Activated CD4-positive, alpha-beta T cell treated with anti-CD3 and anti-CD28 coated beads, Interleukin-2, amount 10 ng/mL, durations not matched to agents 24 days and 14 days (primary cell): ENCODE results near the gene DLG2. TPM values are rescaled to one million over a fixed set of nuclear protein-coding genes. Genes with fewer than 3 reads are reported as not detected.

Experiments
- DNase-seq: peaks from one replicate; pipeline ENCODE4 v3.0.0; 2022
- H3K27ac Mint-ChIP-seq: one replicate; pipeline ENCODE4 v1.8.0; 2022; ENCODE audit warnings: mild to moderate bottlenecking, mixed read lengths
- H3K27me3 Mint-ChIP-seq: one replicate; pipeline ENCODE4 v1.8.0; 2022; ENCODE audit warnings: mixed read lengths
- H3K36me3 Mint-ChIP-seq: one replicate; pipeline ENCODE4 v1.8.0; 2022; ENCODE audit warnings: low read depth, mild to moderate bottlenecking, mixed read lengths
- H3K4me1 Mint-ChIP-seq: one replicate; pipeline ENCODE4 v1.8.0; 2021; ENCODE audit warnings: mixed read lengths
- H3K4me3 Mint-ChIP-seq: one replicate; pipeline ENCODE4 v1.8.0; 2022; ENCODE audit warnings: mild to moderate bottlenecking, moderate library complexity, mixed read lengths
- H3K9me3 Mint-ChIP-seq: one replicate; pipeline ENCODE4 v1.8.0; 2021; ENCODE audit warnings: mixed read lengths
- intact Hi-C: fragments of 100-400 bp; cut with micrococcal nuclease; formaldehyde crosslinking; loops from one replicate; pipeline ENCODE4 v1.15.1; 2023
- total RNA-seq: library from RNA; stranded (reverse); gene quantifications from 2 replicates; pipeline ENCODE4 v1.2.3, GENCODE V29; 2022

DLG2 gene
- total RNA-seq, 1 donor from 2014 or later: 1.0 TPM

GRCh38 chr11:83922318-83922717 lies 1704.8 kb downstream of the DLG2 start:
- no peak overlapping the region for H3K4me3 Mint-ChIP-seq
- no peaks in the 10 kb centered on the region for H3K27me3 Mint-ChIP-seq
- no peak overlapping the region for H3K27ac Mint-ChIP-seq
- no peaks in the 10 kb centered on the region for H3K4me1 Mint-ChIP-seq
- H3K9me3 Mint-ChIP-seq: no peaks in the 10 kb centered on the region
- no peak for DNase-seq
- H3K36me3 Mint-ChIP-seq: no peaks in the 10 kb centered on the region
- intact Hi-C loops: no loop called here

GRCh38 chr11:83921447-83922192 lies 1705.5 kb downstream of the DLG2 start:
- Mint-ChIP-seq H3K4me1 (no peaks in the 10 kb centered on the region), H3K9me3 (no peaks in the 10 kb centered on the region), H3K36me3 (no peaks in the 10 kb centered on the region), H3K27ac (no peak overlapping the region), H3K4me3 (no peak overlapping the region), H3K27me3 (no peaks in the 10 kb centered on the region)
- no peak for DNase-seq
- intact Hi-C loops: no loop called here

- H3K4me3 Mint-ChIP-seq: no peak overlapping the region
- H3K36me3 Mint-ChIP-seq: no peaks in the 10 kb centered on the region
- no peak overlapping the region for H3K27ac Mint-ChIP-seq
- H3K27me3 Mint-ChIP-seq: no peaks in the 10 kb centered on the region
- intact Hi-C loops: no loop called here
- no peak for DNase-seq
- H3K9me3 Mint-ChIP-seq: no peaks in the 10 kb centered on the region
- no peaks in the 10 kb centered on the region for H3K4me1 Mint-ChIP-seq
These were observed 1708.7 kb downstream of the DLG2 start for GRCh38 chr11:83918476-83918875.

GRCh38 chr11:83914995-83915394 lies 1712.1 kb downstream of the DLG2 start:
- H3K4me1 Mint-ChIP-seq: no peaks in the 10 kb centered on the region
- DNase-seq: no peak
- no peaks in the 10 kb centered on the region for H3K9me3 Mint-ChIP-seq
- H3K27ac Mint-ChIP-seq: no peak overlapping the region
- no peaks in the 10 kb centered on the region for H3K27me3 Mint-ChIP-seq
- intact Hi-C loops: no loop called here
- H3K4me3 Mint-ChIP-seq: no peak overlapping the region
- H3K36me3 Mint-ChIP-seq: no peaks in the 10 kb centered on the region

- Mint-ChIP-seq H3K36me3 (no peaks in the 10 kb centered on the region), H3K9me3 (no peaks in the 10 kb centered on the region), H3K27ac (no peak overlapping the region), H3K27me3 (no peaks in the 10 kb centered on the region), H3K4me3 (no peak overlapping the region), H3K4me1 (no peaks in the 10 kb centered on the region)
- DNase-seq: no peak
- intact Hi-C loops: no loop called here
These were observed 1717.3 kb downstream of the DLG2 start for GRCh38 chr11:83909579-83910534.

GRCh38 chr11:83908298-83908856 lies 1718.8 kb downstream of the DLG2 start:
- H3K4me3 Mint-ChIP-seq: no peak overlapping the region
- no peaks in the 10 kb centered on the region for H3K4me1 Mint-ChIP-seq
- H3K9me3 Mint-ChIP-seq: no peaks in the 10 kb centered on the region
- H3K36me3 Mint-ChIP-seq: no peaks in the 10 kb centered on the region
- H3K27ac Mint-ChIP-seq: no peak overlapping the region
- no peaks in the 10 kb centered on the region for H3K27me3 Mint-ChIP-seq
- intact Hi-C loops: no loop called here
- DNase-seq: no peak

GRCh38 chr11:83895516-83895915 lies 1731.6 kb downstream of the DLG2 start:
- Mint-ChIP-seq H3K4me1 (no peaks in the 10 kb centered on the region), H3K27ac (no peak overlapping the region), H3K9me3 (no peaks in the 10 kb centered on the region), H3K4me3 (no peak overlapping the region), H3K27me3 (no peaks in the 10 kb centered on the region), H3K36me3 (no peaks in the 10 kb centered on the region)
- intact Hi-C loops: no loop called here
- DNase-seq: no peak

- Mint-ChIP-seq H3K27me3 (no peaks in the 10 kb centered on the region), H3K27ac (no peak overlapping the region), H3K36me3 (no peaks in the 10 kb centered on the region), H3K4me3 (no peak overlapping the region), H3K9me3 (no peaks in the 10 kb centered on the region), H3K4me1 (no peaks in the 10 kb centered on the region)
- no peak for DNase-seq
- intact Hi-C loops: no loop called here
These were observed 1745.7 kb downstream of the DLG2 start for GRCh38 chr11:83881428-83881827.

GRCh38 chr11:83871054-83871453 lies 1756.1 kb downstream of the DLG2 start:
- H3K27me3 Mint-ChIP-seq: no peaks in the 10 kb centered on the region
- H3K27ac Mint-ChIP-seq: no peak overlapping the region
- no peaks in the 10 kb centered on the region for H3K36me3 Mint-ChIP-seq
- intact Hi-C loops: no loop called here
- no peak overlapping the region for H3K4me3 Mint-ChIP-seq
- DNase-seq: no peak
- no peaks in the 10 kb centered on the region for H3K9me3 Mint-ChIP-seq
- no peaks in the 10 kb centered on the region for H3K4me1 Mint-ChIP-seq

GRCh38 chr11:83866655-83867054 lies 1760.5 kb downstream of the DLG2 start:
- Mint-ChIP-seq H3K4me1 (no peaks in the 10 kb centered on the region), H3K4me3 (no peak overlapping the region), H3K36me3 (no peaks in the 10 kb centered on the region), H3K27ac (no peak overlapping the region), H3K27me3 (no peaks in the 10 kb centered on the region), H3K9me3 (no peaks in the 10 kb centered on the region)
- no peak for DNase-seq
- intact Hi-C loops: no loop called here

- Mint-ChIP-seq H3K27ac (no peak overlapping the region), H3K36me3 (no peaks in the 10 kb centered on the region), H3K9me3 (no peaks in the 10 kb centered on the region), H3K27me3 (no peaks in the 10 kb centered on the region), H3K4me3 (no peak overlapping the region), H3K4me1 (no peaks in the 10 kb centered on the region)
- no peak for DNase-seq
- intact Hi-C loops: no loop called here
These were observed 1761.3 kb downstream of the DLG2 start for GRCh38 chr11:83865636-83866461.

GRCh38 chr11:83864412-83865057 lies 1762.6 kb downstream of the DLG2 start:
- Mint-ChIP-seq H3K9me3 (no peaks in the 10 kb centered on the region), H3K4me1 (no peaks in the 10 kb centered on the region), H3K27ac (no peak overlapping the region), H3K36me3 (no peaks in the 10 kb centered on the region), H3K4me3 (no peak overlapping the region), H3K27me3 (no peaks in the 10 kb centered on the region)
- intact Hi-C loops: no loop called here
- no peak for DNase-seq

GRCh38 chr11:83863272-83863671 lies 1763.9 kb downstream of the DLG2 start:
- H3K4me3 Mint-ChIP-seq: no peak overlapping the region
- H3K4me1 Mint-ChIP-seq: no peaks in the 10 kb centered on the region
- no peaks in the 10 kb centered on the region for H3K36me3 Mint-ChIP-seq
- no peaks in the 10 kb centered on the region for H3K27me3 Mint-ChIP-seq
- no peak overlapping the region for H3K27ac Mint-ChIP-seq
- DNase-seq: no peak
- intact Hi-C loops: no loop called here
- H3K9me3 Mint-ChIP-seq: peaks cover 5% of the 10 kb centered on the region
